Central memory CD8-positive, alpha-beta T cell (primary cell): Measurements from ENCODE around the gene SEC24A.
"Not testable (repeated sequence)": the region's sequence is repeated elsewhere in the genome, so short reads cannot be mapped to it uniquely, and the experiment has no call there.

Experiments
- ATAC-seq: fragments of 150-1000 bp; cut with Tn5 transposase; replicated peaks from 2 replicates; pipeline ENCODE4 v1.10.0; 2022; ENCODE audit warnings: mild to moderate bottlenecking, moderate FRiP score, moderate number of reproducible peaks; ENCODE audit not compliant: poor library complexity, severe bottlenecking; ENCODE audit errors: extremely low read depth
- DNase-seq, 2 donors: peaks; one replicate each; pipeline ENCODE4 v3.0.0; 2021; ENCODE audit warnings: low spot score in 2 of 2
- H3K27ac Mint-ChIP-seq: one replicate; pipeline ENCODE4 v1.8.0; 2022; ENCODE audit warnings: low read depth, mild to moderate bottlenecking, moderate library complexity, mixed read lengths
- H3K27me3 Mint-ChIP-seq: one replicate; pipeline ENCODE4 v1.8.0; 2022; ENCODE audit warnings: mixed read lengths
- H3K36me3 Mint-ChIP-seq: one replicate; pipeline ENCODE4 v1.8.0; 2022; ENCODE audit warnings: mild to moderate bottlenecking, moderate library complexity, mixed read lengths; ENCODE audit not compliant: insufficient read depth
- H3K4me1 Mint-ChIP-seq: one replicate; pipeline ENCODE4 v1.8.0; 2022; ENCODE audit warnings: mixed read lengths
- H3K4me3 Mint-ChIP-seq: one replicate; pipeline ENCODE4 v1.8.0; 2022; ENCODE audit warnings: mild to moderate bottlenecking, moderate library complexity, mixed read lengths
- H3K9me3 Mint-ChIP-seq: one replicate; pipeline ENCODE4 v1.8.0; 2022; ENCODE audit warnings: mixed read lengths

Gene SEC24A

DNA sequence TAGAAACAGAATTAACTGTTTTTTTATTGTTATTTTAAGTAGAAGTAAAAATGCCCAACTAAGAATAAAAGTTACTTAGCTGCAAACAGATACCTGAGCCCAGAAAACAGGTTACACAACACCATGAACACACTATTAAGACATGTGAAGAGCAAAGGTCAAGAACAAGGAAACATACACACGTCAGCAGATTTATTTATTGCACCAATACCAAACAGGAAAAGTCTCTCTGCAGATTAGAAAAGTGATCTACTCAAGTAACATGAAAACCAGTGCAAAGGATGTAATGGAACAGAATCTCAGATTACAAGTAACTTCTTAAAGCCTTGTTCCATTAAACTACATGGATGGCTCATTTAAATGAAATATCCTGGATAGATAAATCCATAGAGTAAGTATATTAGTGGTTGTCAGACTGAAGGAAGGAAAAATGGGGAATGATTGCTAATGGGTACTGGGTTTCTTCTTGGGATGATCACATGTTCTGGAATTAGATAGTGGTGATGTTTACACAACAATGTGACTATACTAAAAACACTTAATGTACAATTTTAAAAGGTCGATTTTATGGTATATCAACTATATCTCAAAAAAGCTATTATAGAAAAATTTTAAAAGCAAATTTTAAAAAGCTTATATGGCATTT is 22.1 kb upstream of the SEC24A start:
- peaks cover 33% of the 10 kb centered on the region for H3K4me1 Mint-ChIP-seq
- no peak overlapping the region for H3K4me3 Mint-ChIP-seq
- no peaks in the 10 kb centered on the region for H3K27me3 Mint-ChIP-seq
- DNase-seq (no peak), ATAC-seq (no peak)
- no peaks in the 10 kb centered on the region for H3K9me3 Mint-ChIP-seq
- peak overlapping the region; percentile 7 for H3K27ac Mint-ChIP-seq
- peaks cover 35% of the 10 kb centered on the region for H3K36me3 Mint-ChIP-seq

DNA sequence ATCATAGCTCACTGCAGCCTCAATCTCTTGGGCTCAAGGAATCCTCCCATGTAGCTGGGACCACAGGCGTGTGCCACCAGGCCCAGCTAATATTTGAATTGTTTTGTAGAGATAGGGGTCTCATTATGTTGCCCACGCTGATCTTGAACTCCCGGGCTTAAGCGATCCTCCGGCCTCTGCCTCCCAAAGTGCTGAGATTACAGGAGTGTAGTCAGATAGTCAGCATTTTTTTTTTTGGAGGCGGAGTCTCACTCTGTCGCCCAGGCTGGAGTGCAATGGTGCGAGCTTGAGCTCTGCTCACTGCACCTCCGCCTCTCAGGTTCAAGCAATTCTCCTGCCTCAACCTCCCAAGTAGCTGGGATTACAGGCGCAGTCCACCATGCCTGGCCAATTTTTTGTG is 14.4 kb upstream of the SEC24A start:
- Mint-ChIP-seq H3K27me3 (no peaks in the 10 kb centered on the region), H3K27ac (no peak overlapping the region), H3K36me3 (peaks cover 13% of the 10 kb centered on the region), H3K4me1 (peaks cover 10% of the 10 kb centered on the region), H3K4me3 (peak overlapping the region; percentile 87), H3K9me3 (no peaks in the 10 kb centered on the region)
- no peak for DNase-seq
- ATAC-seq, result no peak

DNA sequence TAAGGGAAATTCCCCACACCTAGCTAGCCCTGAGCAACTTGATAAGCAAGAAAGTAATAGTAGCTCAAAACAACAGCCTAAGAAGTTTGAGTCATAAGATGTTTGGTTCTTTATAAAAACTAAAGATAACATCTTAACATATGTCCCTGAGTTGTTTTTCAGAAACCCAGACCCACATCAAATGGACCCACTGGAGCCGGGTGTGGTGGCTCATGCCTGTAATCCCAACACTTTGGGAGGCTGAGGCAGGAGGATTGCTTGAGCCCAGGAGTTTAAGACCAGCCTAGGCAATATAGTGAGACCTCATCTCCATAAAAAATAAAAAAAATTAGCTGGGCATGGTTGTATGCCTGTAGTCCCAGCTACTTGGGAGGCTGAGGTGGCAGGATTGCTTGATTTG is 13.2 kb upstream of the SEC24A start:
- not testable (repeated sequence) for ATAC-seq, H3K27me3 Mint-ChIP-seq, H3K4me1 Mint-ChIP-seq, H3K4me3 Mint-ChIP-seq, DNase-seq, H3K36me3 Mint-ChIP-seq, H3K9me3 Mint-ChIP-seq
- peak overlapping the region; percentile 71 for H3K27ac Mint-ChIP-seq

DNA sequence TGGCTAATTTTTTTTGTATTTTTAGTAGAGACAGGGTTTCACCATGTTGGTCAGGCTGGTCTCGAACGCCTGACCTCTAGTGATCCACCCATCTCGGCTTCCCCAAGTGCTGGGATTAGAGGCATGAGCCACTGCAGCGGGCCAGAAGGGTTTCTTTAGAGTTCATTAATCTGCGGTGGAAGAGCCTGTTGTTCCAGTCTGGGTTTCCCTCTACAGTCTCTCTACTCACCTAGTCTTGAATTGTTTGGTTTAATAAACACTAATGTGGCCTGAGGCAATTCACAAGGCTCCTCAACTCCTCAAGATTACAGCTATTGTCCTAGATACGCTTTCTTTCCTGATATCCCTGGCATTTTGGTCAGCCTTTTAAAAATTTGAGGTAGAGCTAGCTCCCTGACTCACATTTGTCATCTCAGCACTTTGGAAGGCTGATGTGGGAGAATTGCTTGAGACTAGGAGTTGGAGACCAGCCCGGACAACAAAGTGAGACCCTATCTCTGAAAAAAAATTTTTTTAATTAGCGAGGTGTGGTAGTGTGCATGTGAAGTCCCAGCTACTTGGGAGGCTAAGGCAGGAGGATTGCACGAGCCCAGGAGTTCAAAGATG is 11.4 kb upstream of the SEC24A start:
- Mint-ChIP-seq H3K27me3 (no peaks in the 10 kb centered on the region), H3K36me3 (peaks cover 2% of the 10 kb centered on the region), H3K4me3 (no peak overlapping the region), H3K4me1 (no peaks in the 10 kb centered on the region), H3K27ac (no peak overlapping the region), H3K9me3 (no peaks in the 10 kb centered on the region)
- ATAC-seq (no peak), DNase-seq (no peak)

DNA sequence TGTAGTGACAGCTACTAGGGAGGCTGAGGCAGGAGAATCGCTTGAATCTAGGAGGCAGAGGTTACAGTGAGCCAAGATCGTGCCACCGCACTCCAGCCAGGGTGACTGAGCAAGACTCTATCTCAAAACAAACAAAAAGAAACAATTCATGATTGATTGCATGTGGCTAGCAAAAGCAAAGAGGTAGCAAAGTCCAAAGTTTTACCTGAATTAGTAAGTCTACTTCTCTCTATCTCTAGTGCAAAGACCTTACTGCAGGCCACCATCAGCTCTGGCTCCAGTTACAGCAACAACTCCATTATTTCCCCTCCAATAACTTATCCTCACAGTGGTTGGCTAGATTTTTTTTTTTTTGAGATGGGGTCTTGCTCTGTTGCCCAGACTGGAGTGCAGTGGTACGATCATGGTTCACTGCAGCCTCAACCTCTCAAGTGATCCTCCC is 9.8 kb upstream of the SEC24A start:
- Mint-ChIP-seq H3K27ac (no peak overlapping the region), H3K9me3 (no peaks in the 10 kb centered on the region), H3K4me3 (no peak overlapping the region), H3K36me3 (no peaks in the 10 kb centered on the region), H3K4me1 (no peaks in the 10 kb centered on the region), H3K27me3 (no peaks in the 10 kb centered on the region)
- ATAC-seq (no peak), DNase-seq (no peak)

DNA sequence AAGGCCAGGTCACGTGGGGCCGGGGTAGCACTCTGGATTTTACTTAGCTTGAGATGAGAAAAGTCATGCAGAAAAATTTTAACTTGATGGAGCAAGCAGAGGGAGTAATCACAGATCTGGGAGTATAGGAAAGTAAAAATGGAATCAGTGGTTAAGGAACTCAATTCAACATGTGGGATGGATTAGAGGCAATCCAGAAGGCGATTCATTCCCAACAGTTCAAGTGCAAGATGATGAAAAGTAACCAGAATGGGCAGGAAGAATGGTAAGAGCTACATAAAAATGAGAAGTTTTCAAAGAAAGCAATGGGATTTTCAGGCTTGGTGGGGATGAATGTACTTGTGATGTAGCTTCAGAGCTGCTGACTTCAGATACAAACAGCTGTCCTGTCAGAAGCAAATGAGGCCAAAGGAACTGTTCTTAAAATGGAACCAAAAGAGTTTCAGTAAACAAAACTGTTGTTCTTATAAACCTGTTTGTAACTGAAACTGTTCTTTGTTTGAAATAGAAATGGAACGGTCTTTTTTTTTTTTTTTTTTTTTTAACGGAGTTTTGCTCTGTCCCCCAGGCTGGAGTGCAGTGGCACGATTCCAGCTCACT is 5.6 kb upstream of the SEC24A start:
- ATAC-seq (no peak), DNase-seq (no peak)
- Mint-ChIP-seq H3K4me1 (peaks cover 6% of the 10 kb centered on the region), H3K27ac (no peak overlapping the region), H3K4me3 (no peak overlapping the region), H3K27me3 (no peaks in the 10 kb centered on the region), H3K9me3 (no peaks in the 10 kb centered on the region), H3K36me3 (peaks cover 3% of the 10 kb centered on the region)

DNA sequence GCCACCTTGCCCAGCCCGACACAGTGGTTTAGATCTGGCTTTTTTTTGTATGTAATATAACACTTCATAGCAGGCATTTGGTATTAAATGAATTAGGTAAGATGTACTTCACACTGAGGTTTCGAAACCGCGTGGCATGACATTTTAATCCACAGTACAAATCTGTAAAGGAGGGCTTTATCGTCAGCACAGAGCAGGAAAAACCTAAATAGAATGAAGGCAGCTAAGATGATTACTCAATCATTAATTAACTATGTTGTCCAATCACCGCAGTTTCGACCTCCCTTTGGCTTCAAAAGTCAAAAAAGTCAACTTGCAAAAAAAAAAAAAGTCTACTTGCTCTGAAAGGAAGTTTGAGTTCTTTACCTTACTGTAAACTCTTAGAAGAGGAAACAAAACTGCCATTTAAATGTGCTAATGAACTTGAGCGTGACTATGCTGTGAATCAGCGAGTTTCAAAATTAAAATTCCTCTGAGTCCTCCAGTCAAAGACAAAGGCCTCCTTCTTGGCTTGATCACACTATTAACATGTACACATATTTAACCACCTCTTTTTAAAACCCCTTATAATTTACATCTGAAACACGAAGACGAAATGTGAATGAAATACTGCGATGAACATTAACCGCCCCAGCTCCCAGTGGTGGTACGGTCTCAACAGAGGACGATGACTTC is 698 bp upstream of the SEC24A start:
- DNase-seq (peak in 1 of 2 donors; percentile 34), ATAC-seq (peak; percentile 47)
- peak overlapping the region; percentile 97 for H3K4me3 Mint-ChIP-seq
- no peaks in the 10 kb centered on the region for H3K27me3 Mint-ChIP-seq
- peak overlapping the region; percentile 99 for H3K27ac Mint-ChIP-seq
- H3K4me1 Mint-ChIP-seq, result peaks cover 21% of the 10 kb centered on the region
- H3K36me3 Mint-ChIP-seq, result peaks cover 8% of the 10 kb centered on the region
- no peaks in the 10 kb centered on the region for H3K9me3 Mint-ChIP-seq

DNA sequence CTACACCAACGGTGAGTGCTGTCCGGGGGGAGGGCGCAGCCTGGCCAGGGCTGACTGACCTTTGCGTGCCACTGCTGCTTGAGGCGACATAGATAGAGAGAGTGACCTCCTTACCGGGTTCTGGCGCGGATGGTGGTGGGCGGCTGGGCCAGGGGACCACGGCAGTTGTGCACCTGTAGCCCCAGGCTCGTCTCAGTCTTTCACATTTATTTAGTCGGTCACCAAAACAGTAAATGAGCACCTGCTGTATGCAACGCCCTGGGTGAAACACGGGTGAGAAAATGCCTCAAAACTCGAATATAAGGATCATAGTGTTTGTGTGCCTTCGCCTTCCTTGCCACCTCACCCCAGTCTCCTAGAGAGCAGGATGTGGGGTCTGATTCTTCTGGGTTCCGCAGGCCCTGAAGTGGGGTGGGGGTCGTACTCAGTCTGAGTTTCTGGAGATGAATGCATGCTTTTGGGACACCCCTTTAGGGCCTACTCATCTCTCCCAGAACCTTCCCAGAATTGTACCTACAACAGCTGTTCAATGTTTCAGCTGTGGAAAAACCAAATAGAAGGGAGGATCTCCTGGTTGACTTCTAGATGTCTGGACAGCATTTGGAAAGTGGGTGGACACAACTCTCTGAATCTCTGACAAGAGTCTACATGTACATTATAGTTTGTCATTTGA is 714 bp downstream of the SEC24A start:
- H3K4me3 Mint-ChIP-seq, result peak overlapping the region; percentile 97
- peaks cover 8% of the 10 kb centered on the region for H3K36me3 Mint-ChIP-seq
- peaks cover 21% of the 10 kb centered on the region for H3K4me1 Mint-ChIP-seq
- peak overlapping the region; percentile 99 for H3K27ac Mint-ChIP-seq
- DNase-seq (no peak), ATAC-seq (no peak)
- H3K27me3 Mint-ChIP-seq, result no peaks in the 10 kb centered on the region
- no peaks in the 10 kb centered on the region for H3K9me3 Mint-ChIP-seq

DNA sequence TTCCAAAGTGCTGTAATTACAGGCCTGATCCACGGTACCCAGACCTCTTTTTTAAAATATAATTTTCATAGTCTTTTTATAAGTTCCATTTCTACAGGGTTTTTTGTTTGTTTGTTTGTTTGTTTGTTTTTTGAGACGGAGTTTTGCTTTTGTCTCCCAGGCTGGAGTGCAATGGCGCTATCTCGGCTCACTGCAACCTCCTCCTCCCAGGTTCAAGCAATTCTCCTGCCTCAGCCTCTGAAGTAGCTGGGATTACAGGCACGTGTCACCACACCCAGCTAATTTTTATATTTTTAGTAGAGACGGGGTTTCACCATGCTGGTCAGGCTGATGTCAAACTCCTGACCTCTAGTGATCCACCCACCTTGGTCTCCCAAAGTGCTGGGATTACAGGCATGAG is 2.1 kb downstream of the SEC24A start:
- peaks cover 23% of the 10 kb centered on the region for H3K4me1 Mint-ChIP-seq
- H3K36me3 Mint-ChIP-seq, H3K4me3 Mint-ChIP-seq, ATAC-seq, H3K27me3 Mint-ChIP-seq, H3K9me3 Mint-ChIP-seq, DNase-seq: not testable (repeated sequence)
- peak overlapping the region; percentile 55 for H3K27ac Mint-ChIP-seq

DNA sequence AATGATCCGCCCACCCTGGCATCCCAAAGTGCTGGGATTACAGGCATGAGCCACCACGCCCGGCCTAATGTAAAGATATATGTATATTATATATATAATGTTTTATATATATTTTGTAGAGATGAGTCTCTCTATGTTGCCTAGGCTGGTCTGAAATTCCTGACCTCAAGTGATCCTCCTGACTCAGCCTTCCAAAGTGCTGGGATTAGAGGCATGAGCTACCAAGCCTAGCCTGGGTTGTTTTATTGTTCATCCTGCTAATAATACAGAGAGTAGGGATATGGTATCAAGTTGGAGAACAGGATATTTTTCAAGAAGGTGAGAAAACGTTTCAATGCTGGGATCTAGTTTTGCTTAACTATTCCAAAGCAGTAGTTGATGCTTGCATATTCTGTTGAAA is 2.9 kb downstream of the SEC24A start:
- Mint-ChIP-seq H3K27ac (no peak overlapping the region), H3K27me3 (no peaks in the 10 kb centered on the region)

DNA sequence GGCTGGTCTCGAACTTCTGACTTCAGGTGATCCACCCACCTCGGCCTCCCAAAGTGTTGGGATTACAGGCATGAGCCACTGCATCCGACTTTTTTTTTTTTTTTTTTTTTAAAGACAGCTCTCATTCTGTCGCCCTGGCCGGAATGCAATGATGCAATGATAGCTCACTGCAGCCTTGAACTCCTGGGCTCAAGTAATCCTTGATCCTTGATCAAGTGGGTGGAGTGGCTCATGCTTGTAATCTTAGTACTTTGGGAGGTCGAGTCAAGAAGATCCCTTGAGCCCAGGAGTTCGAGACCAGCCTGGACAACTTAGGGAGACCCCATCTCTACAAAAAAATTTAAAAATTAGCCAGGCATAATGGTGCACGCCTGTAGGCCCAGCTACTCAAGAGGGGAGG is 8.1 kb downstream of the SEC24A start:
- Mint-ChIP-seq H3K27ac (no peak overlapping the region), H3K4me1 (peaks cover 28% of the 10 kb centered on the region), H3K9me3 (no peaks in the 10 kb centered on the region), H3K4me3 (no peak overlapping the region), H3K27me3 (no peaks in the 10 kb centered on the region), H3K36me3 (peaks cover 14% of the 10 kb centered on the region)
- DNase-seq (no peak), ATAC-seq (no peak)

More for the DNA sequence above, 2.9 kb downstream of the SEC24A start:
- Mint-ChIP-seq H3K36me3 (peaks cover 10% of the 10 kb centered on the region), H3K4me3 (no peak overlapping the region), H3K4me1 (peaks cover 32% of the 10 kb centered on the region), H3K9me3 (no peaks in the 10 kb centered on the region)
- DNase-seq (no peak), ATAC-seq (no peak)

DNA sequence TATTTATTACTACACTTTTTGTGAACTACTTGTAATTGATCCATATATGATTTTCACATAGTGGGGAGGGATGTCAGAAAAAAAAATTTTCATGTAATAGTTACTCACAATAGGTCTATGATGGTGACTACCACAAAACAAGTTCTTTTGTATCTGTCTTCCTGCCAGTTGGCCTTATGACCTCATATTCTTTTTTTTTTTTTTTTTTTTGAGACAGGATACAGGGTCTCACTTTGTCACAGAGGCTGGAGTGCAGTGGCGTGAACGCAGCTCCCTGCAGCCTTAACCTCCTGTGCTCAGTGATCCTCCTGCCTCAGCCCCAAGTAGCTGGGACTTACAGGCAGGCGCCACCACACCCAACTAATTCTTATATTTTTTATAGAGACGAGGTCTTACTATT is 10.9 kb downstream of the SEC24A start:
- Mint-ChIP-seq H3K36me3 (peaks cover 22% of the 10 kb centered on the region), H3K27ac (no peak overlapping the region), H3K4me1 (peaks cover 28% of the 10 kb centered on the region), H3K9me3 (no peaks in the 10 kb centered on the region), H3K4me3 (no peak overlapping the region), H3K27me3 (no peaks in the 10 kb centered on the region)
- ATAC-seq, result no peak
- no peak for DNase-seq
